Measurements from ENCODE around the gene TRABD2B. TPM values are rescaled to one million over a fixed set of nuclear protein-coding genes. Genes with fewer than 3 reads are reported as not detected.

The TRABD2B gene
- total RNA-seq, 1 donor from 2014 or later, result 0.89 TPM

DNA sequence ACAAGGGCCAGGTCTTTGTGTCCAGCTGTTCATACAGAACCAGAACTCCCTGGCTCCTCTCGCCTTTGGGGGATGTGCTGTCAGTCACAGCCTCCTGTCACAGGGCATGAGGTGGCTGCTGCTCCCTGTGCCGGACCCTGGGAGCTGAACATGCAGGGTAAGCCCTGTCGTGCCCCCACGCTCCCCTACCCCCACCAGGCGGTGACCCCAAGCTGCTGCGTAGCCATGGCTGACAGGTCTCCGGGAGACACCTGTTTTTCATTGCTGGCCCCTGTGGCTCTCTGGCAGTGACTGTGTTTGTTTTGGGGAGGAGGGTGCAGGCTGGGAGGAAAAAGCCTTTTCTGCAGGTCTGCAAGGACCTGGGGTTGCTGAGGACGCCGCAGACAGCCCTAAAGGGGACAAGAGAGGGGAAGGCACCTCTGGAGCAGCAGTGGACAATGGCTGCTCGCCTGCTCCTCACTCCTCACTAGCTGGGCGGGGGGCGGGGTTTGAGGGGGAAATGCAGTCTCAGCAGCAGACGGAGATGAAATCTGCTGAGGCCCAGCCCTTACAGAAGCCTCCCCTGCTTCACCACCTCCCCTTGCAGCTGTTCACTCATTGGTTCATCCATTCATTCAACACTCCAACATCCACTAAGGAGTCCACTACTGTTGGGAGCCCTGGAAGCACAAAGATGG, 81.4 kb downstream of the TRABD2B start:
- TF ChIP-seq EZH2 (IDR thresholded peaks at IDR 0.05; ENCODE audit: insufficient read depth, low read length), result no peak
- TF ChIP-seq, protein P1, sequence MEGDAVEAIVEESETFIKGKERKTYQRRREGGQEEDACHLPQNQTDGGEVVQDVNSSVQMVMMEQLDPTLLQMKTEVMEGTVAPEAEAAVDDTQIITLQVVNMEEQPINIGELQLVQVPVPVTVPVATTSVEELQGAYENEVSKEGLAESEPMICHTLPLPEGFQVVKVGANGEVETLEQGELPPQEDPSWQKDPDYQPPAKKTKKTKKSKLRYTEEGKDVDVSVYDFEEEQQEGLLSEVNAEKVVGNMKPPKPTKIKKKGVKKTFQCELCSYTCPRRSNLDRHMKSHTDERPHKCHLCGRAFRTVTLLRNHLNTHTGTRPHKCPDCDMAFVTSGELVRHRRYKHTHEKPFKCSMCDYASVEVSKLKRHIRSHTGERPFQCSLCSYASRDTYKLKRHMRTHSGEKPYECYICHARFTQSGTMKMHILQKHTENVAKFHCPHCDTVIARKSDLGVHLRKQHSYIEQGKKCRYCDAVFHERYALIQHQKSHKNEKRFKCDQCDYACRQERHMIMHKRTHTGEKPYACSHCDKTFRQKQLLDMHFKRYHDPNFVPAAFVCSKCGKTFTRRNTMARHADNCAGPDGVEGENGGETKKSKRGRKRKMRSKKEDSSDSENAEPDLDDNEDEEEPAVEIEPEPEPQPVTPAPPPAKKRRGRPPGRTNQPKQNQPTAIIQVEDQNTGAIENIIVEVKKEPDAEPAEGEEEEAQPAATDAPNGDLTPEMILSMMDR (IDR thresholded peaks at IDR 0.05; ENCODE audit: insufficient read depth, low read depth, low read length), result no peak
- no peak overlapping the region for H3K27ac Mint-ChIP-seq (ENCODE audit: unreplicated experiment)
- DNase-seq (ENCODE audit: low read depth), result no peak
- Histone ChIP-seq H3K9me3 (ENCODE audit: insufficient read depth, low read depth, low read length) (no peaks in the 10 kb centered on the region), H3K4me1 (ENCODE audit: insufficient read depth, low read length) (no peaks in the 10 kb centered on the region), H2AFZ (ENCODE audit: low read depth, low read length) (no peak overlapping the region), H3K36me3 (ENCODE audit: insufficient read depth, low read length) (no peaks in the 10 kb centered on the region), H3K27me3 (ENCODE audit: insufficient read depth, low read length) (no peaks in the 10 kb centered on the region), H3K9ac (ENCODE audit: low read length) (no peak overlapping the region), H3K4me2 (ENCODE audit: low read length) (no peak overlapping the region), H3K4me3 (ENCODE audit: insufficient read depth, low read depth, low read length) (no peak overlapping the region), H3K79me2 (ENCODE audit: insufficient read depth, low read length) (no peaks in the 10 kb centered on the region), H4K20me1 (ENCODE audit: insufficient read depth, low read length) (no peaks in the 10 kb centered on the region), H3K27ac (ENCODE audit: low read depth, low read length) (no peak overlapping the region)
- no peaks in the 10 kb centered on the region for H3K9me3 Mint-ChIP-seq (ENCODE audit: unreplicated experiment)
- no peak for FAIRE-seq
- H3K36me3 Mint-ChIP-seq (ENCODE audit: low read depth, unreplicated experiment), result peaks cover 4% of the 10 kb centered on the region
- no peak overlapping the region for H3K4me3 Mint-ChIP-seq (ENCODE audit: unreplicated experiment)
- peaks cover 17% of the 10 kb centered on the region for H3K27me3 Mint-ChIP-seq (ENCODE audit: low read depth, unreplicated experiment)
- H3K4me1 Mint-ChIP-seq (ENCODE audit: low read depth, unreplicated experiment), result peaks cover 14% of the 10 kb centered on the region

DNA sequence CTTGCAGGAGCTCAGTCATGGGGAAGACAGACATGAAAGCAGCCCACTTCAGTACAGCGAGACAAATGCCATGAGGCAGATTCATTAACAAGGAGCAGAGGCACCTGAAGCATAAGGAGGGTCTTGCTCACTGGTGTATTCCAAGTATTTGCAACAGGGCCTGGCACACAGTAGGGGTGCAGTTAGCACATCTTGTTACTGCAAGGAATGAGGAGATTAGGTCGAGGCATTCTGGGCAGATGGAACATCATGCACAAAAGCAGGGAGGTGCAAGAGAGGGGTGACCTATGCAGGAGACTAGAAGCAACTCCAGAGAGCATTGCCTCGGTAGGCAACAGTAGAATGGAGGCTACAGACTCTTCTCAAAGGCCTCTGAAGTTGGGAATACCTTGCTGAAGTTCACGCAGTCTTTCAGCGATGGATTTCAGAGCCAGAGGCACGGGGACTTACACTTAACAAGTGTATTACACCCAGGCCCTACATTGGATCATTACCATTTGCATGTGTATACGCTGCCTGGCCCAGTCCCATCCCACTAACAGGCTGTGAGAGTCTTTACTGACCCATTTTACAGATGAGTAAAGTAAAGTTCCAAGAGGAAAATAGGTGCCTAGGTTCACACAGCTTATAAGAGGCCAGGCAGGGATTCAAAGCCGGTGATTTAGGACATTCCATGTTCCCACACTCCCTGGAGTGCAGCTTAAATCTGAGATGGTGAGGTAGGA, 82.1 kb downstream of the TRABD2B start:
- Histone ChIP-seq H3K4me3 (ENCODE audit: insufficient read depth, low read depth, low read length) (no peak overlapping the region), H3K4me2 (ENCODE audit: low read length) (no peak overlapping the region), H3K9ac (ENCODE audit: low read length) (no peak overlapping the region), H3K27ac (ENCODE audit: low read depth, low read length) (no peak overlapping the region), H2AFZ (ENCODE audit: low read depth, low read length) (no peak overlapping the region), H3K79me2 (ENCODE audit: insufficient read depth, low read length) (no peaks in the 10 kb centered on the region), H3K9me3 (ENCODE audit: insufficient read depth, low read depth, low read length) (no peaks in the 10 kb centered on the region), H3K4me1 (ENCODE audit: insufficient read depth, low read length) (no peaks in the 10 kb centered on the region), H3K36me3 (ENCODE audit: insufficient read depth, low read length) (no peaks in the 10 kb centered on the region), H4K20me1 (ENCODE audit: insufficient read depth, low read length) (no peaks in the 10 kb centered on the region), H3K27me3 (ENCODE audit: insufficient read depth, low read length) (peaks cover 2% of the 10 kb centered on the region)
- H3K36me3 Mint-ChIP-seq (ENCODE audit: low read depth, unreplicated experiment), result peaks cover 4% of the 10 kb centered on the region
- TF ChIP-seq, protein P1 (IDR thresholded peaks at IDR 0.05; ENCODE audit: insufficient read depth, low read depth, low read length), result no peak
- TF ChIP-seq EZH2 (IDR thresholded peaks at IDR 0.05; ENCODE audit: insufficient read depth, low read length), result no peak
- no peak overlapping the region for H3K4me3 Mint-ChIP-seq (ENCODE audit: unreplicated experiment)
- peaks cover 10% of the 10 kb centered on the region for H3K27me3 Mint-ChIP-seq (ENCODE audit: low read depth, unreplicated experiment)
- DNase-seq (ENCODE audit: low read depth) (no peak), FAIRE-seq (no peak)
- no peaks in the 10 kb centered on the region for H3K9me3 Mint-ChIP-seq (ENCODE audit: unreplicated experiment)
- no peak overlapping the region for H3K27ac Mint-ChIP-seq (ENCODE audit: unreplicated experiment)
- H3K4me1 Mint-ChIP-seq (ENCODE audit: low read depth, unreplicated experiment), result peaks cover 16% of the 10 kb centered on the region
